Stimulated activated naive CD8-positive, alpha-beta T cell treated with anti-CD3 and anti-CD28 coated beads, Interleukin-15, Interleukin-2, amounts not matched to agents 100 ng/mL and 50 ng/mL, for 24 hours (primary cell): ENCODE data around the gene TMEM94.

Source experiments
- H3K27ac Mint-ChIP-seq: one replicate; pipeline ENCODE4 v1.8.0; 2021; ENCODE audit warnings: mild to moderate bottlenecking, mixed read lengths
- H3K27me3 Mint-ChIP-seq: one replicate; pipeline ENCODE4 v1.8.0; 2021; ENCODE audit warnings: mixed read lengths
- H3K36me3 Mint-ChIP-seq: one replicate; pipeline ENCODE4 v1.8.0; 2021; ENCODE audit warnings: low read depth, mixed read lengths
- H3K4me1 Mint-ChIP-seq: one replicate; pipeline ENCODE4 v1.8.0; 2021; ENCODE audit warnings: low read depth, mixed read lengths
- H3K4me3 Mint-ChIP-seq: one replicate; pipeline ENCODE4 v1.8.0; 2021; ENCODE audit warnings: mild to moderate bottlenecking, mixed read lengths
- H3K9me3 Mint-ChIP-seq: one replicate; pipeline ENCODE4 v1.8.0; 2021; ENCODE audit warnings: mixed read lengths

Gene TMEM94

GRCh38 chr17:75493476-75494129, 37.2 kb downstream of the TMEM94 start:
- H3K27ac Mint-ChIP-seq, result no peak overlapping the region
- peaks cover 11% of the 10 kb centered on the region for H3K36me3 Mint-ChIP-seq
- no peaks in the 10 kb centered on the region for H3K27me3 Mint-ChIP-seq
- no peak overlapping the region for H3K4me3 Mint-ChIP-seq
- H3K4me1 Mint-ChIP-seq, result no peaks in the 10 kb centered on the region
- H3K9me3 Mint-ChIP-seq, result no peaks in the 10 kb centered on the region

- H3K4me3 Mint-ChIP-seq, result no peak overlapping the region
- H3K27me3 Mint-ChIP-seq, result no peaks in the 10 kb centered on the region
- peaks cover 11% of the 10 kb centered on the region for H3K36me3 Mint-ChIP-seq
- H3K27ac Mint-ChIP-seq, result no peak overlapping the region
- H3K4me1 Mint-ChIP-seq, result no peaks in the 10 kb centered on the region
- no peaks in the 10 kb centered on the region for H3K9me3 Mint-ChIP-seq
Measured at GRCh38 chr17:75494326-75494877, 38.0 kb downstream of the TMEM94 start.

GRCh38 chr17:75496005-75496404, 39.6 kb downstream of the TMEM94 start:
- Mint-ChIP-seq H3K27me3 (no peaks in the 10 kb centered on the region), H3K4me1 (no peaks in the 10 kb centered on the region), H3K36me3 (peaks cover 11% of the 10 kb centered on the region), H3K9me3 (no peaks in the 10 kb centered on the region), H3K4me3 (no peak overlapping the region), H3K27ac (no peak overlapping the region)

- Mint-ChIP-seq H3K27me3 (no peaks in the 10 kb centered on the region), H3K4me3 (no peak overlapping the region), H3K36me3 (peaks cover 11% of the 10 kb centered on the region)
Measured at GRCh38 chr17:75498039-75498725, 41.7 kb downstream of the TMEM94 start.

GRCh38 chr17:75498726-75499213, 42.3 kb downstream of the TMEM94 start:
- Mint-ChIP-seq H3K4me3 (no peak overlapping the region), H3K36me3 (peaks cover 11% of the 10 kb centered on the region), H3K9me3 (no peaks in the 10 kb centered on the region), H3K4me1 (no peaks in the 10 kb centered on the region), H3K27ac (no peak overlapping the region), H3K27me3 (no peaks in the 10 kb centered on the region)

More at GRCh38 chr17:75498039-75498725, 41.7 kb downstream of the TMEM94 start:
- no peaks in the 10 kb centered on the region for H3K4me1 Mint-ChIP-seq
- H3K9me3 Mint-ChIP-seq, result no peaks in the 10 kb centered on the region
- no peak overlapping the region for H3K27ac Mint-ChIP-seq

- Mint-ChIP-seq H3K9me3 (no peaks in the 10 kb centered on the region), H3K27me3 (no peaks in the 10 kb centered on the region), H3K4me3 (no peak overlapping the region), H3K36me3 (peaks cover 10% of the 10 kb centered on the region), H3K4me1 (no peaks in the 10 kb centered on the region), H3K27ac (no peak overlapping the region)
Measured at GRCh38 chr17:75499313-75500022, 43.0 kb downstream of the TMEM94 start.

GRCh38 chr17:75500419-75501216, 44.2 kb downstream of the TMEM94 start:
- H3K27me3 Mint-ChIP-seq, result no peaks in the 10 kb centered on the region
- peaks cover 7% of the 10 kb centered on the region for H3K36me3 Mint-ChIP-seq
- H3K4me3 Mint-ChIP-seq, result no peak overlapping the region
- H3K27ac Mint-ChIP-seq, result no peak overlapping the region
- H3K4me1 Mint-ChIP-seq, result no peaks in the 10 kb centered on the region
- H3K9me3 Mint-ChIP-seq, result no peaks in the 10 kb centered on the region

GRCh38 chr17:75501378-75502071, 45.1 kb downstream of the TMEM94 start:
- H3K36me3 Mint-ChIP-seq, result peaks cover 4% of the 10 kb centered on the region

GRCh38 chr17:75502072-75502720, 45.8 kb downstream of the TMEM94 start:
- Mint-ChIP-seq H3K36me3 (peaks cover 4% of the 10 kb centered on the region), H3K4me1 (no peaks in the 10 kb centered on the region), H3K27me3 (no peaks in the 10 kb centered on the region), H3K9me3 (no peaks in the 10 kb centered on the region), H3K27ac (no peak overlapping the region), H3K4me3 (no peak overlapping the region)

More at GRCh38 chr17:75501378-75502071, 45.1 kb downstream of the TMEM94 start:
- Mint-ChIP-seq H3K27ac (no peak overlapping the region), H3K27me3 (no peaks in the 10 kb centered on the region), H3K9me3 (no peaks in the 10 kb centered on the region), H3K4me1 (no peaks in the 10 kb centered on the region), H3K4me3 (no peak overlapping the region)

- Mint-ChIP-seq H3K9me3 (no peaks in the 10 kb centered on the region), H3K4me3 (no peak overlapping the region), H3K4me1 (no peaks in the 10 kb centered on the region), H3K27me3 (no peaks in the 10 kb centered on the region), H3K36me3 (no peaks in the 10 kb centered on the region), H3K27ac (no peak overlapping the region)
Measured at GRCh38 chr17:75502721-75503329, 46.4 kb downstream of the TMEM94 start.

- H3K27me3 Mint-ChIP-seq, result no peaks in the 10 kb centered on the region
- H3K4me1 Mint-ChIP-seq, result no peaks in the 10 kb centered on the region
- H3K36me3 Mint-ChIP-seq, result no peaks in the 10 kb centered on the region
- H3K27ac Mint-ChIP-seq, result no peak overlapping the region
- no peaks in the 10 kb centered on the region for H3K9me3 Mint-ChIP-seq
- H3K4me3 Mint-ChIP-seq, result no peak overlapping the region
Measured at GRCh38 chr17:75503337-75503950, 47.0 kb downstream of the TMEM94 start.

- Mint-ChIP-seq H3K27ac (no peak overlapping the region), H3K27me3 (no peaks in the 10 kb centered on the region), H3K36me3 (no peaks in the 10 kb centered on the region), H3K9me3 (no peaks in the 10 kb centered on the region), H3K4me1 (no peaks in the 10 kb centered on the region), H3K4me3 (no peak overlapping the region)
Measured at GRCh38 chr17:75503976-75504346, 47.5 kb downstream of the TMEM94 start.
